Uterus (tissue), 4 donors: ENCODE results near the gene PARP14. TPM values are rescaled to one million over a fixed set of nuclear protein-coding genes. Genes with fewer than 3 reads are reported as not detected.
"Not testable (repeated sequence)": the region's sequence is repeated elsewhere in the genome, so short reads cannot be mapped to it uniquely, and the experiment has no call there.

Experiments used
- DNase-seq, 2 donors: peaks; one replicate each; pipeline ENCODE4 v3.0.0-alpha.2; 2019 to 2020
- H3K27ac ChIP-seq, 2 donors: fragments of 200-600 bp; sonication (generic); 1 replicate in 1 of 2; 2 replicates in 1 of 2; pipeline ENCODE4 v1.5.1; 2016 to 2018
- H3K27me3 ChIP-seq, 2 donors: fragments of 200-600 bp; sonication (generic); one replicate each; pipeline ENCODE4 v1.5.1; 2018 to 2019; ENCODE audit warnings: control low read depth in 1 of 2
- H3K36me3 ChIP-seq, 2 donors: fragments of 200-600 bp; sonication (generic); one replicate each; pipeline ENCODE4 v1.5.1; 2019; ENCODE audit warnings: control low read depth in 1 of 2
- H3K4me1 ChIP-seq, 2 donors: fragments of 200-600 bp; sonication (generic); one replicate each; pipeline ENCODE4 v1.5.1; 2018 to 2019; ENCODE audit warnings: control low read depth in 1 of 2
- H3K4me3 ChIP-seq, 2 donors: fragments of 200-600 bp; sonication (generic); 1 replicate in 1 of 2; 2 replicates in 1 of 2; pipeline ENCODE4 v1.5.1; 2018 to 2019; ENCODE audit warnings: mild to moderate bottlenecking in 1 of 2
- H3K9me3 ChIP-seq, 2 donors: fragments of 200-600 bp; sonication (generic); one replicate each; pipeline ENCODE4 v1.5.1; 2019; ENCODE audit warnings: control low read depth in 1 of 2
- CTCF ChIP-seq, 4 experiments: fragments of 200-600 bp in 2 of 4; fragments of 450-650 bp in 2 of 4; sonication (generic) in 2 of 4; IDR thresholded peaks; one replicate each; pipeline ENCODE4 v1.5.1; 2016 to 2019; ENCODE audit warnings: antibody characterized with exemption in 4 of 4, mild to moderate bottlenecking in 2 of 4, moderate library complexity in 1 of 4
- POLR2A ChIP-seq, 2 donors: fragments of 450-650 bp; IDR thresholded peaks; one replicate each; pipeline ENCODE4 v1.6.1; 2016; ENCODE audit warnings: antibody characterized with exemption in 2 of 2, mild to moderate bottlenecking in 1 of 2, moderate library complexity in 1 of 2
- intact Hi-C: fragments of 100-400 bp; cut with DNase I; formaldehyde crosslinking; loops from one replicate; pipeline ENCODE4 v1.15.1; 2023; ENCODE audit warnings: low total_unique reads
- total RNA-seq, 4 donors: library from RNA; depleted of rRNA in 3 of 4; stranded (reverse); fragments of >200 nt in 3 of 4; gene quantifications; one replicate each; pipeline versions ENCODE4 v1.1.0 to v1.2.4, GENCODE V29; 2014 to 2023
- donor health status: DM: yes; HTN: yes; CAD: no.

Gene PARP14
- total RNA-seq, 4 donors from 2014 or later = 32.0 to 62.2 (median 50.2) TPM

DNA sequence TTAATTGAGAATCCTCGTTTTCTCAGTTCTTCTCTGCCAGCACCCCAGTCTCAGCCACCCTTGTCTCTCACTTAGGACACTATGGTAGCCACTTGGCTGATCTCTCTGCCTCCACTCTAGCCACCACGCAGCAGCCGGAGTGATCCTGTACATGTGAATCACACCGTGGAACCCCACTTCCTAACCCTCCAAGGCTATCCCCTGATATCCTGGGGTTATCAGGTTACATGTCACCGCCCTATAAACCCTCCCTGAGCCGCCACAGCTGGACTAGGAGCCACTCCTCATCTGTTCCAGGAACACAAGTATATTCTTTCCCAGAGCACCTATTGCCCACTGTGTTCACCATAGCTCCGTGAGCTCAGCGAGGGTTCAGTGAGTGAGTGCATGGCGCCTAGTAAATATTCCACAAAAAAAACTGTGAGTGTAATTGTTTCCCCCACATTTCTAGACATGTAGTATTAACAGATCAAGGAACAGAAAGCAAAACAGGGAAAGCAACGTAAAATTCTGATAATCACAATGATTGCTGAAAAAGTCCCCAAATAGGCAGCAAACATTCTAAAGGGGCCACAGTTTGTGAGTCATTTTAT lies 661 bp upstream of the PARP14 start:
- peak in 1 of 2 donors; percentile 30 for DNase-seq
- Histone ChIP-seq H3K36me3 (no peaks in the 10 kb centered on the region), H3K27ac (peak overlapping the region; percentile 97 to 98), H3K4me1 (peaks cover 3 to 7% of the 10 kb centered on the region in 2 donors), H3K9me3 (no peaks in the 10 kb centered on the region), H3K4me3 (peak overlapping the region; percentile 77 to 87), H3K27me3 (no peaks in the 10 kb centered on the region)
- intact Hi-C loops = loop anchor here (2.0 kb wide), 1 partner anchor 115 kb away; the partner anchor contains the start of genes DTX3L and PARP9
- TF ChIP-seq POLR2A (IDR thresholded peaks at IDR 0.05) = no peak
- no peak for TF ChIP-seq CTCF (IDR thresholded peaks at IDR 0.05)

- no peaks in the 10 kb centered on the region for H3K27me3 ChIP-seq
- peak in 1 of 2 donors; percentile 20 for DNase-seq
- peak overlapping the region; percentile 97 to 98 for H3K27ac ChIP-seq
- TF ChIP-seq POLR2A (IDR thresholded peaks at IDR 0.05) (no peak), CTCF (IDR thresholded peaks at IDR 0.05) (no peak)
- peak overlapping the region; percentile 77 to 87 for H3K4me3 ChIP-seq
- H3K9me3 ChIP-seq = no peaks in the 10 kb centered on the region
- no peaks in the 10 kb centered on the region for H3K36me3 ChIP-seq
- peaks cover 3 to 7% of the 10 kb centered on the region in 2 donors for H3K4me1 ChIP-seq
- intact Hi-C loops = no loop called here
Measured at GRCh38 chr3:122681284-122681973, 790 bp downstream of the PARP14 start.

DNA sequence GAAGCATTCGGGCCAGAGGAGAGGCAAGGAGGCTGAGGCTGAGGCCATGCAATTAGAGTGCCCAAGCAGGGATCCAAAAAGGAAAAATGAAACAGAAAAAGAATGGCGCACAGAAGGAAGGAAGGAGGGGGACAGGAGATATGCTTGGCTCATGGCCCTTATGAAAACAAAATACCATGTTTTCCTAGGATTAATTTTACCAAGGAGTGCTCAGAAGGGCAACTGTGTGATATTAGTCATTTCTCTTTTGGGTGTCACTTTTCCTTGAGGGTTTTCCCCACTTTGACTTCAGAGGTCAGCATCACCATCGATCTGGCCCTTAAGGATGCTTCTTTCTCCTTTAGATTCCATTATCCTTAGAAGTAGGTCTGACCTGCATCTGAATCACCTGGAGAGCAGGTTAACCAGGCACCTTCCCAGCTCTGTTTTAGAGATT lies 1.4 kb downstream of the PARP14 start:
- H3K27me3 ChIP-seq = no peaks in the 10 kb centered on the region
- peak overlapping the region; percentile 77 to 87 for H3K4me3 ChIP-seq
- DNase-seq = no peak
- TF ChIP-seq POLR2A (IDR thresholded peaks at IDR 0.05) (no peak), CTCF (IDR thresholded peaks at IDR 0.05) (no peak)
- H3K9me3 ChIP-seq = no peaks in the 10 kb centered on the region
- peaks cover 3 to 7% of the 10 kb centered on the region in 2 donors for H3K4me1 ChIP-seq
- no peaks in the 10 kb centered on the region for H3K36me3 ChIP-seq
- H3K27ac ChIP-seq = peak overlapping the region; percentile 97 to 98
- intact Hi-C loops = no loop called here

- H3K4me1 ChIP-seq, H3K27me3 ChIP-seq, DNase-seq, intact Hi-C loops, H3K36me3 ChIP-seq, H3K9me3 ChIP-seq, H3K27ac ChIP-seq, H3K4me3 ChIP-seq: not testable (repeated sequence)
Measured at GRCh38 chr3:122682778-122683411, 2.3 kb downstream of the PARP14 start.

- no peak for DNase-seq
- Histone ChIP-seq H3K36me3 (no peaks in the 10 kb centered on the region), H3K9me3 (no peaks in the 10 kb centered on the region), H3K27me3 (no peaks in the 10 kb centered on the region), H3K27ac (no peak overlapping the region), H3K4me1 (no peaks in the 10 kb centered on the region), H3K4me3 (no peak overlapping the region)
- intact Hi-C loops = no loop called here
- TF ChIP-seq CTCF (IDR thresholded peaks at IDR 0.05) (no peak), POLR2A (IDR thresholded peaks at IDR 0.05) (no peak)
Measured at GRCh38 chr3:122687298-122687697, 6.7 kb downstream of the PARP14 start.
